ENCODE measurements around the gene TRIM10. TPM values are rescaled to one million over a fixed set of nuclear protein-coding genes. Genes with fewer than 3 reads are reported as not detected.

Gene TRIM10
- total and polyA plus RNA-seq, 2 donors (not counting 1 experiment from before 2014, with no cell fraction given) = not detected

GRCh38 chr6:30195951-30196350, 34.9 kb upstream of the TRIM10 start:
- Mint-ChIP-seq H3K27ac (no peak overlapping the region), H3K4me1 (peaks cover 15% of the 10 kb centered on the region), H3K27me3 (no peaks in the 10 kb centered on the region), H3K9me3 (ENCODE audit: insufficient read depth) (no peaks in the 10 kb centered on the region), H3K4me3 (no peak overlapping the region)
- H3K36me3 ChIP-seq (replicated peaks in 1 of 2; ENCODE audit: control extremely low read depth in 1 of 2, control insufficient read depth in 1 of 2, extremely low read depth in 1 of 2, insufficient read depth in 2 of 2, low read length in 1 of 2) = peaks cover 3 to 86% of the 10 kb centered on the region in 2 experiments
- DNase-seq = no peak
- peaks cover 37% of the 10 kb centered on the region for H3K79me2 ChIP-seq (ENCODE audit: control insufficient read depth, insufficient read depth, low read length)
- ATAC-seq (ENCODE audit: low read depth) = no peak
- intact Hi-C loops (cut with micrococcal nuclease) = no loop called here
- TF ChIP-seq EZH2 (IDR thresholded peaks at IDR 0.05; ENCODE audit: borderline replicate concordance, insufficient read depth, low read depth, low read length, poor library complexity, severe bottlenecking) = no peak
- no peak for TF ChIP-seq CTCF (IDR thresholded peaks at IDR 0.05)
- no peak overlapping the region for H3K4me3 ChIP-seq (ENCODE audit: control extremely low read depth in 1 of 5, extremely low read depth in 1 of 5, insufficient read depth in 1 of 5, low read depth in 2 of 5, low read length in 4 of 5)
- 100% methylated on average over 1 of the region's 1 CpG for WGBS (ENCODE audit: insufficient coverage)
- H3K9ac ChIP-seq (ENCODE audit: low read length) = no peak overlapping the region
- no peak overlapping the region for H3K4me2 ChIP-seq (replicated peaks; ENCODE audit: low read depth, low read length, poor library complexity, severe bottlenecking)
- ChIA-PET CTCF (interaction anchor here (1.0 to 1.2 kb wide), 2 partner anchors 9 to 23 kb away, joined by 3 read pairs; no protein-coding TSS in a partner anchor), POLR2A (no interaction called here)
- H3K4me1 ChIP-seq (ENCODE audit: control insufficient read depth in 2 of 2, insufficient read depth in 2 of 2, low read length in 2 of 2) = peaks cover 8 to 12% of the 10 kb centered on the region in 2 donors
- H3K27me3 ChIP-seq (replicated peaks in 1 of 4; ENCODE audit: control extremely low read depth in 1 of 4, control insufficient read depth in 3 of 4, insufficient read depth in 4 of 4, low read length in 3 of 4) = no peaks in the 10 kb centered on the region
- H4K20me1 ChIP-seq (ENCODE audit: control insufficient read depth, insufficient read depth, low read length, poor library complexity, severe bottlenecking) = peaks cover 52% of the 10 kb centered on the region
- no peaks in the 10 kb centered on the region for H3K9me3 ChIP-seq (ENCODE audit: control extremely low read depth in 1 of 3, control insufficient read depth in 2 of 3, insufficient read depth in 1 of 3, low read length in 2 of 3)
- no peak overlapping the region for H3K27ac ChIP-seq (ENCODE audit: low read length in 2 of 2)
- H2AFZ ChIP-seq (ENCODE audit: insufficient read depth, low read depth, low read length, poor library complexity, severe bottlenecking) = no peak overlapping the region

GRCh38 chr6:30194797-30195690, 34.0 kb upstream of the TRIM10 start:
- H3K4me2 ChIP-seq (replicated peaks; ENCODE audit: low read depth, low read length, poor library complexity, severe bottlenecking) = no peak overlapping the region
- peaks cover 9 to 87% of the 10 kb centered on the region in 2 experiments for H3K36me3 ChIP-seq (replicated peaks in 1 of 2; ENCODE audit: control extremely low read depth in 1 of 2, control insufficient read depth in 1 of 2, extremely low read depth in 1 of 2, insufficient read depth in 2 of 2, low read length in 1 of 2)
- peak overlapping the region in 1 of 2 donors; percentile 25 for H3K27ac ChIP-seq (ENCODE audit: low read length in 2 of 2)
- H2AFZ ChIP-seq (ENCODE audit: insufficient read depth, low read depth, low read length, poor library complexity, severe bottlenecking) = no peak overlapping the region
- no peak for DNase-seq
- CTCF ChIA-PET = interaction anchor here (1.0 kb wide), 1 partner anchor 24 kb away, joined by 3 read pairs; no protein-coding TSS in a partner anchor
- no peak overlapping the region for H3K4me3 ChIP-seq (ENCODE audit: control extremely low read depth in 1 of 5, extremely low read depth in 1 of 5, insufficient read depth in 1 of 5, low read depth in 2 of 5, low read length in 4 of 5)
- POLR2A ChIA-PET = no interaction called here
- H3K4me1 ChIP-seq (ENCODE audit: control insufficient read depth in 2 of 2, insufficient read depth in 2 of 2, low read length in 2 of 2) = peaks cover 0 to 3% of the 10 kb centered on the region in 2 donors
- Mint-ChIP-seq H3K27ac (peak overlapping the region; percentile 46), H3K9me3 (ENCODE audit: insufficient read depth) (no peaks in the 10 kb centered on the region), H3K4me1 (peaks cover 6% of the 10 kb centered on the region), H3K4me3 (no peak overlapping the region), H3K27me3 (no peaks in the 10 kb centered on the region)
- TF ChIP-seq EZH2 (IDR thresholded peaks at IDR 0.05; ENCODE audit: borderline replicate concordance, insufficient read depth, low read depth, low read length, poor library complexity, severe bottlenecking) (no peak), CTCF (IDR thresholded peaks at IDR 0.05) (no peak)
- intact Hi-C loops (cut with micrococcal nuclease) = no loop called here
- ATAC-seq (ENCODE audit: low read depth) = no peak
- WGBS (ENCODE audit: insufficient coverage) = 95% methylated on average over 6 of the region's 8 CpGs
- H4K20me1 ChIP-seq (ENCODE audit: control insufficient read depth, insufficient read depth, low read length, poor library complexity, severe bottlenecking) = peaks cover 48% of the 10 kb centered on the region
- H3K27me3 ChIP-seq (replicated peaks in 1 of 4; ENCODE audit: control extremely low read depth in 1 of 4, control insufficient read depth in 3 of 4, insufficient read depth in 4 of 4, low read length in 3 of 4) = no peaks in the 10 kb centered on the region
- H3K79me2 ChIP-seq (ENCODE audit: control insufficient read depth, insufficient read depth, low read length) = peaks cover 28% of the 10 kb centered on the region
- H3K9me3 ChIP-seq (ENCODE audit: control extremely low read depth in 1 of 3, control insufficient read depth in 2 of 3, insufficient read depth in 1 of 3, low read length in 2 of 3) = no peaks in the 10 kb centered on the region
- no peak overlapping the region for H3K9ac ChIP-seq (ENCODE audit: low read length)

All from B cell (primary cell).